ENCODE data around the gene ELMO1.

ELMO1 gene

DNA sequence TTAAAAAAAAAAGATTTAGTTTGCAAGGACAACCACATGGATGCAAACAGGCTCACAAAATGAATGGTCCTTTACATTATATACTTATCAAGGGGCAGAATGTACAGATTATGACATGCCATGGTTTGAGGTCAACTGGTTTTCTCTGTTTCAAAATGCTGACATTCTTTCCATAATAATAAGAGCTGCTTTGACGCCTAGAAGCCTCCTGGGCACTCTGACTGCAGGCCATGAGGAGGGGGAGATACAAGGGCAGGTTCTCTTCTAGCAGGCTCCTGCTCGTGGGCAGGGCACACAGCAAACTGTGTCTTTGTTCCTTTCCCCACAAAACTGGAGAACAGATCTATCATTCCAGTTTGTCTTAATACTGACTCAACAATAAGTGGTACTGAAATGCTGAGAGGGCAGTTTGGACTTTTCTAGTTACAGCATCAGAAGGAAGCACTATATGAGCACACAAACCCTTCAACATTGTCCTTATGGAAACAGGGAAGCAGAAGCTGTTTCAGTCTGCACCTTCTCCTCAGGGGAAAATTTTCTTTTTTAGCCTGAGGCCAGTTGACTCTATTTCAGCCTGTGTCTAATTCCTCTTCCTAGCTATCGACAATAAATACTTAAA is 409.4 kb downstream of the ELMO1 start:
- DNase-seq, result no peak

GRCh38 chr7:37038706-37039105 is 410.0 kb downstream of the ELMO1 start:
- no peak for DNase-seq

- no peak for DNase-seq
Observed at GRCh38 chr7:37037286-37037685, 411.4 kb downstream of the ELMO1 start.

DNA sequence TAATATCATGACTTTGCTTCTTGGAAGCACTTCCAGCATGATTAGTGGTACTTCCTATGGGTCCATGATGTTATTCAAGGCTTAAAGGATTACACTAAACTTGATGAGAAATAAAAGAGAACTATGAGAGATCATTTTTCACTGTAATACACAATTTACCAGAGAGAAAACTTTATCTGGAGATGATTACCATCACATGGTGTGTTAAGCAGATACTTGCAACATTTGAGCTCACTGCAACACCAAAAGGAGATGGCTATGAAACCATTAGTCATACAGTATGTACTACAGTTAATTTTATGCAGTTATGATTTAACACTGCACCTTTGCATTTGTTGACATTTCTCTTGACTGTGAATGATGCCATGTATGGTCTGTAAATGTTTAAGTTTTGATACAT is 413.0 kb downstream of the ELMO1 start:
- DNase-seq, result no peak

GRCh38 chr7:37033141-37033540 is 415.5 kb downstream of the ELMO1 start:
- DNase-seq, result no peak

- DNase-seq, result no peak
Observed at GRCh38 chr7:37032258-37032601, 416.4 kb downstream of the ELMO1 start.

GRCh38 chr7:37031571-37032257 is 416.9 kb downstream of the ELMO1 start:
- DNase-seq, result peak in 1 of 5 donors; percentile 66

GRCh38 chr7:37028909-37029440 is 419.7 kb downstream of the ELMO1 start:
- DNase-seq, result peak in 1 of 5 donors; percentile 13

DNA sequence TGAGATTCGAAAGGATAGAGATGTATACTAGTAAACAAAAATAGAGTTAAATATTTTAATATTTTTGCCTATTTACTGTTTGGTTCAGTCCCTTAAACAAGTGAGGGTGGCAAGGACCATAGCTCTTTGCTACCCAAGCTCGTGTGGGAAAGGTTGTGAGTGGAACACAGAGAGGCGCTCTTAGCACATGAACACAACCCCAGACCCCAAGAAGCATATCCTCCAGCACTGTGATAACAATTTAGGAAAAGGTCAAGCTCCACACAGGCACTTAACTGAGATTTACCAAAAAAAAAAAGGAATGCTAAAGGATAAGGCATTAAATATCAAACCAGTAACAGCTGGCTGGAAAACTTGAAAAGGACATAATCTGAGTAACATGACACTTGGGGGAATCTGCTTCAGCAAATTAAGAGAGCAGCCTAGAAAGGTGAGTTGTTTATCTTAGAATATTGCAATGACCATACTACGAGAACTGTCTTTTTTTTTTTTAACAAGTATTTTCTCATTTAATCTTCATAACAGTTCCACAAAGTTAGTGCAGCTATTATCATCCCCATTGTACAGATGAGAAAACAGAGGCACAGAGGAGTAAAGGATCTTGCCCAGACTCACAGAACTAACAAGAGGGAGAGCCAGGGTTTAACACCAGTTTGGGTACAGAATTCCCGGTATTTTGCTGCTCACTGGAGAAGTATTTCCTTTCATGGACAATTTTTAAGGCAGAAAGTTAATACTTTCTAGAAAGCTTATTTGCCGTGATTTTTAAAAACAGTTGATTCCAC is 420.9 kb downstream of the ELMO1 start:
- DNase-seq, result no peak

DNA sequence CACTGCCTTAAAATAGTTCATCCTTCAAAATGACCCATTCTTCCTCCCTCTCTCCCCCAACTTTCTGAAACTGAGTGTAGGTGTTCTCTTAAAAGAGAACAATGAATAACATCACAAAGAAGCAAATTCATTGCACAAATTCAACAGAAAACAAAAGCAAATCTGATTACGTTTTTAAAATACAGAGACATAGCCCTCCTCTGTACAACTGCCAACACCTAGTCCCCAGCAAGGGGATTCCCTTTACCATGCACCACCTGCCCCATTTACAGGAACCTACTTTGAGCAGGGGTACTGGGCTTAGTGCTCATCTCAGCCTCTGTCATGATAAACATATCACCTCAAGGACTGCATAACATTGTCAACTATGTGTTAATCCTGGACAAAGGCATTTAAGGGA is 421.6 kb downstream of the ELMO1 start:
- no peak for DNase-seq

GRCh38 chr7:37018954-37019353 is 429.7 kb downstream of the ELMO1 start:
- DNase-seq, result no peak

DNA sequence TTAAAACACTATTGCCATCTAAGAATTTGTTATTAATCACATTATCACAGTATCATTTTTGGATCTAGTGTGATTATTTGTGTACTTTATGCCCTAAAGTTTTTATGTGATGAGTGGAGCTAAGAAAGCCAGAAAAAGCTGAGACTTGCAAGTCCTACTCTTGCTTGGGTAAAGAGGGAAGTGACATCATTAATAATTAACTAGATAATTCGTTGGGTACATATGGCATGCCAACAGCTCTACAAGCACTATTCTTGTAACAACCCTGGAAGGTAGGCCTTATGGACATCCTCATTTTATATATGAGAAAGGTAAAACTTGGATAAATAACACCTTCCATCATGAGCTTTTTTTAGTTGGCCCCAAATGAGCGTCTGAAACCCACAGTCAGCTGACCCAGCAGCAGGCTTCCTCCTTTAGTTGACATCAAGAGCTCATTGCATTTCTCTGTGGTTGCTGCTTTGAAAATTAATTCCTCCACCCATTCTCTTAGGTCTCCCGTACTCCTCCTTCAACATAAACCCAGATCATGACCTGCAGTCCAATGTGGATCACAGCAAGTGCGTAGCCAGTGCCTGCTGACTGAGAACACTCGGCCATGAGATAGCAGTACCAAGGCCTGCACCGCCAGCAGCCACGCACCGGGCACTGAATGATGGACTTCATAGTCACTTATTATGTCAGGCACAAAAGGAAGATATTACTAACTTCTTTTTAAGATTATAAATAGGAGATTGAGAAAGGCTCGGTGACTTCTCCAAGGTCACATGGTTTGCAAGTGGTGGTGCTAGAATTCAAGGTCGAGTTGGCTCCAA is 432.4 kb downstream of the ELMO1 start:
- no peak for DNase-seq

DNA sequence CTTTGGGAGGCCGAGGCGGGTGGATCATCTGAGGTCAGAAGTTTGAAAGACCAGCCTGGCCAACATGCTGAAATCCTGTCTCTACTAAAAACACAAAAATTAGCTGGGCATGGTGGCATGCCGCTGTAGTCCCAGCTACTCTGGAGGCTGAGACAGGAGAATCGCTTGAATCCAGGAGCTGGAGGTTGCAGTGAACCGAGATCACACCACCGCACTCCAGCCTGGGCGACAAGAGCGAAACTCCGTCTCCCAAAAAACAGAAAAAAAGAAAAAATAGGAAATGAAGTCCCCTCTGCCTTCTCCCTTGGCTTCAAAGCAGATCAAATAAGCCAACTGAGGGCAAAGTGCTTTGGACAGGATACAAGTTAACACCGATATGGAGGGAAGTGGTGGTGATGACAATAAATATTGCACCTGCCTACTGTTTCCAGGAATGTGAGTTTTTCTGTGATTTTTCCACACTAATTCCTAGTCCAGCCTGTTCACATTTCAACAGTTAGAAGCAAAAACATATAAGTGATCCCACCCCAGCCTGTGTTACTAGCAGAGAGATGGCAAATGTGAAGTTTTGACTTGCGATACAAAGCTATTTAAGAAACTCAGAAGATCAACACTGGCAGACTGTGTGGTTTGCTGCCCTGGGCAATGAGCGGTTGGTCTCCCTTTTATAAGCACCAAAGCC is 433.2 kb downstream of the ELMO1 start:
- no peak for DNase-seq

DNA sequence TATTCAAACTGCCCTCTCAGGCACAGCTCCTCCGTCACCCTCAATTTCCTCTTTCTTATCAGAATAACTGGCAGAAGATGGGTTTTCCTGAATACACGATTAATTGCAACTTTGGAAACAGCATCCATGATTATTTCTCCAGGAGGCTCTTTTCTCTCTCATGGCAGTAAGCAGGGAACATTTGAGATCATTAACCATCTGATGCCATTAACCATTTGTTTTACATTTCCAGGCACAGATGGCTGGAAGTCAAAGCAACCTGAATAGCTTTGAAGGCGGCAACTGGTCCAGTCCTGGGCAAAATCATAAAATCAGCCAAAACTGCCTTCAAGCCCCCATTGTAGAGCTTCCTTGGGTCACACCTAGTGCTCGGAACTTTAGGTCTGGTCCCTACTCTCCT is 434.9 kb downstream of the ELMO1 start:
- no peak for DNase-seq

- no peak for DNase-seq
Observed at GRCh38 chr7:37011151-37011890, 437.3 kb downstream of the ELMO1 start.

DNA sequence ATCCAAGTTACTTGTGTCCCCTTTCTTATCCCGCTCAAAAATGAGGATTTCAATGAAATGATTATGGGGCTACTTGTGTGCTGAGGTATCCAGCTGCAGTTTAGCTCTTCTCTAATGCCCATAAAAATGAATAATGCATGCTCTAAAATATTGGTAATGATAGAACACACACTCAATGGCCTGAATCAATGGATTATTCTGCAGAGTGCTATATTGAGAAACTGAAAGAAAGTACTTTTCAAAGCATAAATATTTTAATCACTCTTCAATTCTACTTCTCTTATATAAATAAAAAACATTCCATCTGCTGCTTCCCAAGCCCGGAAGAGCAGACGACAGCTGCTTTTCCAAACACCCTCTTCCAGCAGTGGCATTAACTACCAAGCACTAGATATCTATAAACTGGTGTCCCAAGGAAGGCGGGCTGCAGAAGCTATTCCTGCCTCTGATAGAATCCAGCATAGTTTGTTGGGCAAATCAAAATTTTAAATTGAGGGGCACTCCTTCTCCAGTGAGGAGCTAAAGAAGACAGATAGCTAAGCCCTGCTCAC is 439.5 kb downstream of the ELMO1 start:
- DNase-seq, result no peak

DNA sequence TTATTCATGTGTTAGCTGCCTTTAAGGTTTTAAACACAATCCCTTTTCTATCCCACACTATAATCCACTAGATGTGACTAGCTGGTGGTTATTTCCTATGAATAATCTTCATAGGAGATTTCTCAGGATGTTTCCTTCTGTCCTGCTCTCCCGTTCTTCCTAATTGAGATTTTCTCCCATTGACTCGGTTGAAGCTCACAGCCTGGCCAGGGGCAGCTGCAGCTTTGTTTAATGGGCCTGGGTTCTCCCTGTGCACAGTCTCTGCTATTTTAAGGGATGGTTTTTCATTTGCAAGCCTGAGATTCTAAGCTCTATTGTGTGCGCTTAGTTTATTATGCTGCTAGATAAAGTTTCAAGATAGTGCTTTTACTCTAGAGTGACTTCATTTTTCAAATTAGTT is 441.0 kb downstream of the ELMO1 start:
- no peak for DNase-seq

DNA sequence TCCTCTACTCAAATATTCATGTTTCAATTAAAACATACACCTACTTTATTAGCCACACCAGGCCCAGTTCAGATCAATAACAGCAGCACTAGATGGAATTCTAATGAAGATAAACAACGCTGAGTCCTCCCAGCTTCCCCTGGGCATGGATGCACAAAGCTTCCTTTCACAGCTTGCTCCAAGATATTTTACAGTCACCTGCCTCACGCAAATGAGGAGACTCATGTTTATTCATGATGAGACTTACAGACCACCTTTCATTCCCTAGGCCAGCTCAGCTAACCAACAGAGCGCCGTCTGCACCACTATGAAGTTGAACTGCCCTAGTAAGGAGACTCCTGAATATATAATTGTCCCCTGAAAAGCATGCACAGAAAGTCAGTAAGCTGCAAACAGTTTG is 441.4 kb downstream of the ELMO1 start:
- no peak for DNase-seq

DNA sequence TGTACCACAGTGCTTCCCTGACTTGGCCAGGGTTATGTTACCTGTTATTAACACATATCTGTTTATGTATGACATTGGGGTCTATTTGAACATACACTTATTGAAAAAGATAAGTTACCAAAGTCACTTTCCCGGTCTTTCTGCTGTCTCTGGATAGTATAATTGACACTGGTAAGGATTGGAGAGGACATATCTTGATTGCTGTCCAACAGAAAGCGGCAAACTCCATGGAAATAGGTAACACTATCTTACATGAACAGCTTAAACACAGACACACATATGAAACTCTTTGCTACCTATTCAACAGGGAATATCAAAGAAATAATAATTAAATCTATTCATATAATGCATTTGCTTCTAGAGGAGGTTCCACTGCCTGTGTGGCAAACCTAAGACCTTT is 441.9 kb downstream of the ELMO1 start:
- DNase-seq, result no peak

GRCh38 chr7:37000511-37000910 is 448.2 kb downstream of the ELMO1 start:
- no peak for DNase-seq
